GM12878 (cell line): ENCODE results near the gene ALOX12B. TPM values are rescaled to one million over a fixed set of nuclear protein-coding genes. Genes with fewer than 3 reads are reported as not detected.

Experiments used
- ATF3 ChIP-seq: IDR thresholded peaks from 2 replicates; pipeline ENCODE4 v1.6.1; 2011; ENCODE audit warnings: low read depth, mild to moderate bottlenecking, low read length, moderate library complexity, borderline replicate concordance; ENCODE audit errors: extremely low read depth
- ATF7 ChIP-seq: fragments of 450-650 bp; IDR thresholded peaks from 2 replicates; pipeline ENCODE4 v1.6.1; 2016; ENCODE audit warnings: low read depth, mild to moderate bottlenecking
- BHLHE40 ChIP-seq, 2 experiments: fragments of 450-650 bp in 1 of 2; IDR thresholded peaks; 2 replicates each; pipeline ENCODE4 v1.6.1; 2011 to 2017; ENCODE audit warnings: low read depth in 2 of 2, borderline replicate concordance in 1 of 2, improper control_type of control experiment in 1 of 2, low read length in 1 of 2, mild to moderate bottlenecking in 1 of 2
- EGR1 ChIP-seq, 2 experiments: IDR thresholded peaks; 1 replicate in 1 of 2; 2 replicates in 1 of 2; pipeline ENCODE4 v1.6.1; 2011 to 2012; ENCODE audit warnings: low read depth in 2 of 2, low read length in 2 of 2, borderline replicate concordance in 1 of 2, mild to moderate bottlenecking in 1 of 2, moderate library complexity in 1 of 2
- ETV6 ChIP-seq, 2 experiments: fragments of 450-650 bp in 1 of 2; IDR thresholded peaks in 1 of 2; conservative IDR thresholded peaks in 1 of 2; 2 replicates each; pipeline ENCODE4 v1.6.1; 2014; ENCODE audit warnings: antibody characterized with exemption in 1 of 2, borderline replicate concordance in 1 of 2, low read depth in 1 of 2, mild to moderate bottlenecking in 1 of 2, moderate library complexity in 1 of 2
- HCFC1 ChIP-seq: fragments of 150-350 bp; IDR thresholded peaks from 2 replicates; pipeline ENCODE4 v1.6.1; 2014; ENCODE audit warnings: low read length
- HDAC6 ChIP-seq: fragments of 200-600 bp; sonication (generic); IDR thresholded peaks from one replicate; pipeline ENCODE4 v1.8.0; 2017; ENCODE audit warnings: antibody characterized with exemption; ENCODE audit not compliant: unreplicated experiment
- IKZF1 ChIP-seq: fragments of 450-650 bp; conservative IDR thresholded peaks from 2 replicates; pipeline ENCODE4 v1.6.1; 2017; ENCODE audit warnings: antibody characterized with exemption, mild to moderate bottlenecking
- KAT2A ChIP-seq: conservative IDR thresholded peaks from 2 replicates; pipeline ENCODE4 v1.6.1; 2011; ENCODE audit warnings: low read depth, low read length; ENCODE audit not compliant: control insufficient read depth
- MEF2B ChIP-seq: fragments of 450-650 bp; IDR thresholded peaks from 2 replicates; pipeline ENCODE4 v1.6.1; 2018; ENCODE audit warnings: mild to moderate bottlenecking, moderate library complexity; ENCODE audit not compliant: partially characterized antibody, poor library complexity, severe bottlenecking
- NFYA ChIP-seq: IDR thresholded peaks from 2 replicates; pipeline ENCODE4 v1.6.1; 2011; ENCODE audit warnings: low read depth, mild to moderate bottlenecking, low read length, improper control_type of control experiment, borderline replicate concordance
- NR2C1 ChIP-seq: fragments of 450-650 bp; IDR thresholded peaks from 2 replicates; pipeline ENCODE4 v1.6.1; 2017; ENCODE audit warnings: antibody characterized with exemption, mild to moderate bottlenecking, moderate library complexity
- PBX3 ChIP-seq: IDR thresholded peaks from 2 replicates; pipeline ENCODE4 v1.6.1; 2011; ENCODE audit warnings: mild to moderate bottlenecking, low read depth, low read length, moderate library complexity; ENCODE audit not compliant: insufficient replicate concordance
- RAD51 ChIP-seq: fragments of 450-650 bp; IDR thresholded peaks from 2 replicates; pipeline ENCODE4 v1.6.1; 2016; ENCODE audit warnings: moderate library complexity, mild to moderate bottlenecking, inconsistent platforms
- SMAD5 ChIP-seq: IDR thresholded peaks from 2 replicates; pipeline ENCODE4 v1.6.1; 2016; ENCODE audit warnings: antibody characterized with exemption, low read depth
- SMC3 ChIP-seq: IDR thresholded peaks from 2 replicates; pipeline ENCODE4 v1.6.1; 2011; ENCODE audit warnings: low read length, improper control_type of control experiment, borderline replicate concordance
- SUPT20H ChIP-seq: IDR thresholded peaks from 2 replicates; pipeline ENCODE4 v1.6.1; 2011; ENCODE audit warnings: low read depth, mild to moderate bottlenecking, low read length, moderate library complexity, borderline replicate concordance; ENCODE audit not compliant: control insufficient read depth
- SUZ12 ChIP-seq: fragments of 200-600 bp; sonication (generic); IDR thresholded peaks from one replicate; pipeline ENCODE4 v1.6.1; 2018; ENCODE audit warnings: antibody characterized with exemption, mild to moderate bottlenecking; ENCODE audit not compliant: unreplicated experiment
- TBL1XR1 ChIP-seq: IDR thresholded peaks from 2 replicates; pipeline ENCODE4 v1.6.1; 2012; ENCODE audit warnings: low read depth, low read length, improper control_type of control experiment
- YY1 ChIP-seq: IDR thresholded peaks from 2 replicates; pipeline ENCODE4 v1.6.1; 2011; ENCODE audit warnings: low read depth, mild to moderate bottlenecking, low read length
- ZBED1 ChIP-seq: IDR thresholded peaks from 2 replicates; pipeline ENCODE4 v1.6.1; 2016; ENCODE audit warnings: borderline replicate concordance
- ZNF687 ChIP-seq: fragments of 450-650 bp; IDR thresholded peaks from 2 replicates; pipeline ENCODE4 v1.6.1; 2017; ENCODE audit warnings: mild to moderate bottlenecking, moderate library complexity
- ZZZ3 ChIP-seq: IDR thresholded peaks from 2 replicates; pipeline ENCODE4 v1.6.1; 2011; ENCODE audit warnings: low read depth; ENCODE audit not compliant: control insufficient read depth, insufficient read length
- polyA plus RNA-seq, 11 experiments: library from polyadenylated mRNA; depleted of rRNA in 4 of 11; unstranded in 6 of 11; stranded (reverse) in 5 of 11; fragments of >200 nt; fragmentation: Nextera tagmentation in 4 of 11; fragmentation: Illumina TruSeq in 1 of 11; extraction: Ambion mirVana in 4 of 11; extraction: Trizol in 1 of 11; gene quantifications; 1 replicate in 1 of 11; 2 replicates in 10 of 11; pipeline versions ENCODE4 v1.2.1 to v1.2.3, GENCODE V29; 2011 to 2016; ENCODE audit warnings: inconsistent platforms in 2 of 11, missing spikeins in 2 of 11, low read depth in 1 of 11
- total RNA-seq, 4 experiments: library from RNA; depleted of rRNA in 3 of 4; stranded (reverse); fragments of >200 nt in 3 of 4; fragmentation: Illumina TruSeq in 1 of 4; extraction: Trizol in 1 of 4; gene quantifications; 2 replicates each; pipeline versions ENCODE4 v1.2.1 to v1.2.3, GENCODE V29; 2013 to 2021

Gene ALOX12B
- total and polyA plus RNA-seq, 10 of the 15 experiments (the other 5 are each of a cell fraction or from before 2014, with no cell fraction given): 0.17 to 0.54 TPM; not detected in 8

DNA sequence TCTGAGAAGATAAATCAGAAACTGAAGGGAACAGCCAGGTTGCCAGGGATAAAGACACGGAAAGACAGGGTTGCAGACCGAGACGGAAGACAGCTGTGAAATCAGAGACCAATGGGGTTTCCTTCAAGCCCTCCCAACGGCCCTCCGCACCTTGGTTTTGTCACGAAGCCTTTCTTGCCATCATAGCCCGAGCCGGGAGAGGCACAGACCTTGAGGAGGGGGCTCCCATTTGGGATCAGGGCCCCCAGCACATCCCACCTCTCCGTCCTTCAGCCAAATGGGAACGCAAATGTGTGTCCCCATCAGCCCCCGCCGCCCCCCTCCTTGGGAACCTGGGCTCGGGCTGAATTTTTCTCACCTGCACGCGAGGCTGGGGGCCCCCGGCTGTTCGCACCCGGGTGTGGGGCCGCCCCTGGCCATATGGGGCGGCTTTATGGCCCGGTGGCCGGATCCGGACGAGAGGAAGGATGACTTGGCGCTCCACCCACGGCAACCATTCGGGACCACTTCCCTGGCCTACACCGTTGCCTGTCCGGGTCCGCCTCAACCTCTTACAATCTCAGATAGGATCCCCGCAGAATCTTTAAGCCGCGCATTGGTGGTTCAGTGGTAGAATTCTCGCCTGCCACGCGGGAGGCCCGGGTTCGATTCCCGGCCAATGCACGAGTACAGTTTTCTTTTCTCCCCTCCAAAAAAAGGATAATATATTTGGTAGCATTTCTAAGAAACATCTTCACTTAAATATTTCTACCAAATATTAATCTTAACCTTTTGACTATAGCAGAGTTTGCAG, 37.8 kb upstream of the ALOX12B start (continued):
- TF ChIP-seq NR2C1 (no peak), ETV6 (conservative IDR thresholded peaks at IDR 0.05 in 1 of 2, IDR thresholded peaks at IDR 0.05 in 1 of 2; ENCODE audit: borderline replicate concordance in 1 of 2, low read depth in 1 of 2) (no peak), TBL1XR1 (peak; percentile 90), ZNF687 (0 out of 2 replicates have a peak, but pooled peaks have one; percentile 28), HCFC1 (no peak), RAD51 (no peak), EGR1 (IDR thresholded peaks at IDR 0.05; ENCODE audit: borderline replicate concordance in 1 of 2, low read depth in 2 of 2, low read length in 2 of 2) (no peak), SMAD5 (no peak), SUPT20H (no peak), MEF2B (no peak), ATF7 (no peak), SMC3 (no peak), NFYA (no peak), ZZZ3 (no peak), KAT2A (no peak), ZBED1 (no peak), PBX3 (peak; percentile 29), SUZ12 (no peak), YY1 (peak; percentile 74), BHLHE40 (IDR thresholded peaks at IDR 0.05; ENCODE audit: borderline replicate concordance in 1 of 2, low read depth in 2 of 2, low read length in 1 of 2) (no peak; a peak in 2 of 4 replicates), IKZF1 (peak; percentile 54), ATF3 (no peak), HDAC6 (no peak)
